Measurements from ENCODE around the gene CAMK4. TPM values are rescaled to one million over a fixed set of nuclear protein-coding genes. Genes with fewer than 3 reads are reported as not detected.

Gene CAMK4
- total RNA-seq, 1 donor from 2014 or later: 2.7 TPM

- Histone ChIP-seq H3K27me3 (ENCODE audit: low read depth) (no peaks in the 10 kb centered on the region), H3K9me3 (no peaks in the 10 kb centered on the region), H3K4me3 (no peak overlapping the region), H3K36me3 (no peaks in the 10 kb centered on the region), H3K4me1 (no peaks in the 10 kb centered on the region), H3K27ac (no peak overlapping the region)
- DNase-seq (no peak), ATAC-seq (no peak)
- intact Hi-C loops (cut with DNase I): no loop called here
- TF ChIP-seq CTCF (IDR thresholded peaks at IDR 0.05): no peak
These were observed 162.0 kb downstream of the CAMK4 start for GRCh38 chr5:111385970-111386831.

- Histone ChIP-seq H3K36me3 (no peaks in the 10 kb centered on the region), H3K4me1 (no peaks in the 10 kb centered on the region), H3K9me3 (no peaks in the 10 kb centered on the region), H3K27ac (no peak overlapping the region), H3K27me3 (ENCODE audit: low read depth) (no peaks in the 10 kb centered on the region), H3K4me3 (no peak overlapping the region)
- no peak for TF ChIP-seq CTCF (IDR thresholded peaks at IDR 0.05)
- intact Hi-C loops (cut with DNase I): no loop called here
- DNase-seq (no peak), ATAC-seq (no peak)
These were observed 162.6 kb downstream of the CAMK4 start for GRCh38 chr5:111386832-111387162.

GRCh38 chr5:111387361-111387760 is 163.2 kb downstream of the CAMK4 start:
- no peak for TF ChIP-seq CTCF (IDR thresholded peaks at IDR 0.05)
- ATAC-seq: no peak
- intact Hi-C loops (cut with DNase I): no loop called here
- no peaks in the 10 kb centered on the region for H3K9me3 ChIP-seq
- H3K27ac ChIP-seq: no peak overlapping the region
- H3K4me3 ChIP-seq: no peak overlapping the region
- no peak for DNase-seq
- no peaks in the 10 kb centered on the region for H3K36me3 ChIP-seq
- H3K27me3 ChIP-seq (ENCODE audit: low read depth): no peaks in the 10 kb centered on the region
- H3K4me1 ChIP-seq: no peaks in the 10 kb centered on the region

GRCh38 chr5:111389390-111390082 is 165.4 kb downstream of the CAMK4 start:
- intact Hi-C loops (cut with DNase I): no loop called here
- H3K4me1 ChIP-seq: no peaks in the 10 kb centered on the region
- ATAC-seq (no peak), DNase-seq (no peak)
- H3K36me3 ChIP-seq: no peaks in the 10 kb centered on the region
- no peak for TF ChIP-seq CTCF (IDR thresholded peaks at IDR 0.05)
- H3K4me3 ChIP-seq: no peak overlapping the region
- no peaks in the 10 kb centered on the region for H3K9me3 ChIP-seq
- H3K27ac ChIP-seq: no peak overlapping the region
- no peaks in the 10 kb centered on the region for H3K27me3 ChIP-seq (ENCODE audit: low read depth)

GRCh38 chr5:111392181-111392580 is 168.0 kb downstream of the CAMK4 start:
- H3K36me3 ChIP-seq: no peaks in the 10 kb centered on the region
- no peak overlapping the region for H3K27ac ChIP-seq
- ATAC-seq (no peak), DNase-seq (no peak)
- H3K9me3 ChIP-seq: no peaks in the 10 kb centered on the region
- no peak for TF ChIP-seq CTCF (IDR thresholded peaks at IDR 0.05)
- H3K27me3 ChIP-seq (ENCODE audit: low read depth): no peaks in the 10 kb centered on the region
- intact Hi-C loops (cut with DNase I): no loop called here
- H3K4me1 ChIP-seq: no peaks in the 10 kb centered on the region
- no peak overlapping the region for H3K4me3 ChIP-seq

Data from lower lobe of right lung (tissue), 2 donors.